K562 (cell line): ENCODE data around the gene ATP4B. TPM values are rescaled to one million over a fixed set of nuclear protein-coding genes. Genes with fewer than 3 reads are reported as not detected.

Experiments used
- ATAC-seq: fragments of 200-7000 bp; cut with Tn5 transposase; 3 replicates; pipeline ENCODE4 v1.9.1; 2020; ENCODE audit warnings: moderate library complexity
- BruUV-seq: library from RNA; stranded (reverse); fragments of 400-500 nt; replicated peaks from 2 replicates; lab custom pipeline; 2021; lab: Mats Ljungman, UMichigan
- CTCF ChIA-PET: fragments of 300-600 bp; formaldehyde crosslinking; extraction: SDS; loops from one replicate; lab custom pipeline; 2021; ENCODE audit warnings: low intra/inter-chr PET ratio; lab: Yijun Ruan, JAX
- POLR2A ChIA-PET: fragments of 300-600, 350-650 bp; sonication (Branson Sonifier 250); formaldehyde crosslinking; extraction: SDS; loops from one replicate; lab custom pipeline; 2021; ENCODE audit warnings: antibody characterized with exemption, inconsistent platforms; lab: Yijun Ruan, JAX
- DNase-seq, 4 experiments: peaks; one replicate each; pipeline versions ENCODE4 v3.0.0 to v3.0.0-alpha.2; 2011 to 2018; ENCODE audit warnings: low spot score in 3 of 4, mixed read lengths in 3 of 4; ENCODE audit errors: extremely low read depth in 1 of 4
- FAIRE-seq: peaks from 2 replicates; lab custom pipeline; 2011; peaks lifted over from hg19 to GRCh38; lab: Jason Lieb, UNC
- H2AFZ ChIP-seq: 2 replicates; pipeline ENCODE4 v1.6.0; 2011; ENCODE audit warnings: low read depth, low read length, control low read depth, inconsistent platforms
- H3K27ac ChIP-seq: fragments of 200-600 bp; 3 replicates; pipeline ENCODE4 v1.8.0; 2011; ENCODE audit warnings: low read depth, mild to moderate bottlenecking, control low read depth, inconsistent platforms, low read length, moderate library complexity, mixed read lengths; ENCODE audit errors: extremely low read depth
- H3K27me3 ChIP-seq, 2 experiments: fragments of 300-600 bp in 1 of 2; 2 replicates in 1 of 2; 3 replicates in 1 of 2; pipeline versions ENCODE4 v1.6.0 to v1.8.0; 2011; ENCODE audit warnings: inconsistent platforms in 2 of 2, low read length in 2 of 2, mild to moderate bottlenecking in 1 of 2, mixed read lengths in 1 of 2, moderate library complexity in 1 of 2; ENCODE audit not compliant: control insufficient read depth in 2 of 2, insufficient read depth in 2 of 2
- H3K36me3 ChIP-seq: fragments of 300-600 bp; 3 replicates; pipeline ENCODE4 v1.8.0; 2011; ENCODE audit warnings: mild to moderate bottlenecking, low read length, inconsistent platforms; ENCODE audit not compliant: control insufficient read depth, insufficient read depth
- H3K4me1 ChIP-seq, 2 experiments: fragments of 200-600 bp in 1 of 2; replicated peaks in 1 of 2; 2 replicates in 1 of 2; 3 replicates in 1 of 2; pipeline versions ENCODE4 v1.5.1 to v1.8.0; 2011; ENCODE audit warnings: inconsistent platforms in 2 of 2, low read length in 2 of 2, mild to moderate bottlenecking in 1 of 2, mixed read lengths in 1 of 2, moderate library complexity in 1 of 2; ENCODE audit not compliant: control insufficient read depth in 2 of 2, insufficient read depth in 2 of 2
- H3K4me2 ChIP-seq: 2 replicates; pipeline ENCODE4 v1.6.1; 2011; ENCODE audit warnings: low read length, control low read depth, inconsistent platforms, mixed read lengths; ENCODE audit not compliant: insufficient read depth
- H3K4me3 ChIP-seq: fragments of 200-600 bp; sonication (generic), shearing (Covaris generic); 2 replicates; pipeline ENCODE4 v1.5.1; 2016; ENCODE audit warnings: control low read depth, inconsistent platforms
- H3K79me2 ChIP-seq: fragments of 200-600 bp; 3 replicates; pipeline ENCODE4 v1.8.0; 2011; ENCODE audit warnings: low read length, inconsistent platforms; ENCODE audit not compliant: control insufficient read depth, insufficient read depth
- H3K9ac ChIP-seq, 2 experiments: 2 replicates each; pipeline versions ENCODE4 v1.6.0 to v1.6.1; 2011; ENCODE audit warnings: low read depth in 2 of 2, low read length in 2 of 2, control low read depth in 1 of 2, inconsistent platforms in 1 of 2, mild to moderate bottlenecking in 1 of 2, mixed read lengths in 1 of 2; ENCODE audit not compliant: insufficient read depth in 1 of 2
- H3K9me1 ChIP-seq: one replicate; pipeline ENCODE4 v1.6.0; 2011; ENCODE audit warnings: inconsistent platforms, mild to moderate bottlenecking, low read length, moderate library complexity; ENCODE audit not compliant: control insufficient read depth, insufficient read depth
- H3K9me3 ChIP-seq: replicated peaks from 2 replicates; pipeline ENCODE4 v1.5.1; 2011; ENCODE audit warnings: low read depth, low read length, inconsistent platforms; ENCODE audit not compliant: control insufficient read depth, insufficient read depth
- H4K20me1 ChIP-seq: replicated peaks from 2 replicates; pipeline ENCODE4 v1.6.1; 2011; ENCODE audit warnings: low read length, inconsistent platforms, mixed read lengths; ENCODE audit not compliant: control insufficient read depth, insufficient read depth
- ARID1B ChIP-seq: fragments of 450-650 bp; IDR thresholded peaks from 2 replicates; pipeline ENCODE4 v1.6.1; 2016; ENCODE audit warnings: antibody characterized with exemption, mild to moderate bottlenecking, inconsistent platforms
- FOXP4 ChIP-seq: sonication (generic); formaldehyde crosslinking; IDR thresholded peaks from 2 replicates; pipeline ENCODE4 v1.8.0; 2022; ENCODE audit warnings: mild to moderate bottlenecking, missing genetic modification reagents, borderline replicate concordance
- NR2F6 ChIP-seq: fragments of 450-650 bp; formaldehyde crosslinking; IDR thresholded peaks from 2 replicates; pipeline ENCODE4 v1.4.0; 2020; ENCODE audit warnings: mild to moderate bottlenecking
- TEAD2 ChIP-seq: fragments of 450-650 bp; IDR thresholded peaks from 2 replicates; pipeline ENCODE4 v1.6.1; 2016; ENCODE audit warnings: missing genetic modification characterization, control low read depth, missing compliant biosample characterization
- ZBTB34 ChIP-seq: fragments of 250-450 bp; sonication (Bioruptor Pico); IDR thresholded peaks from 2 replicates; pipeline ENCODE4 v1.8.0; 2021; ENCODE audit warnings: mild to moderate bottlenecking, moderate library complexity
- WGBS: fragments of 100-300 bp; shearing (Covaris generic); methylation state at CpG from one replicate; pipeline ENCODE4 v1.1.6; 2016; ENCODE audit warnings: low coverage, mixed read lengths; ENCODE audit not compliant: insufficient coverage; ENCODE audit errors: missing lambda C conversion rate; 5-methylcytosine and 5-hydroxymethylcytosine counted together
- in situ Hi-C: fragments of 300-500 bp; cut with MboI; formaldehyde crosslinking; loops from 4 replicates; pipeline ENCODE4 v1.15.0; 2018; ENCODE audit warnings: inconsistent platforms, mixed read lengths
- intact Hi-C: fragments of 100-400 bp; cut with micrococcal nuclease; formaldehyde crosslinking; loops from 2 replicates; pipeline ENCODE4 v1.14.2; 2022
- polyA plus RNA-seq, 8 experiments: library from polyadenylated mRNA; depleted of rRNA in 4 of 8; stranded (reverse) in 5 of 8; unstranded in 3 of 8; fragments of >200 nt; fragmentation: Nextera tagmentation in 2 of 8; fragmentation: Illumina TruSeq in 1 of 8; extraction: Ambion mirVana in 2 of 8; extraction: Trizol in 1 of 8; gene quantifications; 2 replicates each; pipeline versions ENCODE4 v1.2.1 to v1.2.3, GENCODE V29; 2011 to 2014; ENCODE audit warnings: inconsistent platforms in 1 of 8, missing spikeins in 1 of 8
- total RNA-seq, 7 experiments: library from RNA; depleted of rRNA in 6 of 7; stranded (reverse); fragments of >200 nt in 6 of 7; fragmentation: Illumina TruSeq in 2 of 7; extraction: Trizol in 2 of 7; gene quantifications; 2 replicates each; pipeline versions ENCODE4 v1.2.1 to v1.2.3, GENCODE V29; 2011 to 2021; ENCODE audit warnings: low replicate concordance in 1 of 7

ATP4B gene
- total and polyA plus RNA-seq, 9 of the 15 experiments (the other 6 are each of a cell fraction or from before 2014, with no cell fraction given), result not detected

- H3K27ac ChIP-seq, result no peak overlapping the region
- no peak overlapping the region for H2AFZ ChIP-seq
- POLR2A ChIA-PET, result no interaction called here
- no peak overlapping the region for H3K4me2 ChIP-seq
- H3K9me3 ChIP-seq, result peaks cover 5% of the 10 kb centered on the region
- H3K9ac ChIP-seq, result no peak overlapping the region
- no peaks in the 10 kb centered on the region for H4K20me1 ChIP-seq
- no peak for FAIRE-seq
- TF ChIP-seq TEAD2 (tag) (no peak), FOXP4 (CRISPR knock-in tag) (no peak), ZBTB34 (CRISPR knock-in tag) (no peak), NR2F6 (CRISPR knock-in tag) (no peak), ARID1B (no peak)
- TF ChIP-seq, all 486 proteins: peak for 0
- Histone ChIP-seq H3K27me3 (peaks cover 0 to 6% of the 10 kb centered on the region in 2 experiments; a peak in 2 of 5 replicates), H3K79me2 (no peaks in the 10 kb centered on the region), H3K9me1 (no peaks in the 10 kb centered on the region), H3K4me3 (no peak overlapping the region), H3K36me3 (peaks cover 6% of the 10 kb centered on the region; the same call in 2 of the 3 replicates), H3K4me1 (no peaks in the 10 kb centered on the region)
- no peak for ATAC-seq
- BruUV-seq, result no TSS peak
- CTCF ChIA-PET, result no interaction called here
- intact Hi-C loops, result no loop called here
- 80% methylated on average over 8 of the region's 11 CpGs for WGBS
- DNase-seq, result no peak
- in situ Hi-C loops, result no loop called here
Measured at GRCh38 chr13:113646376-113646775, 11.6 kb downstream of the ATP4B start.
